T-helper 2 cell treated with Interferon-gamma antibody and Interleukin-4, amounts not matched to agents 100 ng/mL and 5 ng/mL, for 36 hours (primary cell): ENCODE results near the gene SMPD3. TPM values are rescaled to one million over a fixed set of nuclear protein-coding genes. Genes with fewer than 3 reads are reported as not detected.

Source experiments
- intact Hi-C: fragments of 100-400 bp; cut with micrococcal nuclease; formaldehyde crosslinking; loops from one replicate; pipeline ENCODE4 v1.15.1; 2023
- total RNA-seq: library from RNA; stranded (reverse); gene quantifications from 2 replicates; pipeline ENCODE4 v1.2.3, GENCODE V29; 2022

SMPD3 gene
- total RNA-seq, 1 donor from 2014 or later = 3.0 TPM

GRCh38 chr16:68406458-68407152, 41.7 kb downstream of the SMPD3 start:
- intact Hi-C loops = no loop called here

- intact Hi-C loops = no loop called here
Observed at GRCh38 chr16:68404736-68405345, 43.5 kb downstream of the SMPD3 start.

GRCh38 chr16:68403704-68404103, 44.6 kb downstream of the SMPD3 start:
- intact Hi-C loops = no loop called here

- intact Hi-C loops = no loop called here
Observed at GRCh38 chr16:68403177-68403576, 45.1 kb downstream of the SMPD3 start.

- intact Hi-C loops = no loop called here
Observed at GRCh38 chr16:68402748-68403040, 45.6 kb downstream of the SMPD3 start.

GRCh38 chr16:68401871-68402747, 46.2 kb downstream of the SMPD3 start:
- intact Hi-C loops = no loop called here

- intact Hi-C loops = no loop called here
Observed at GRCh38 chr16:68400924-68401460, 47.3 kb downstream of the SMPD3 start.

GRCh38 chr16:68400083-68400923, 48.0 kb downstream of the SMPD3 start:
- intact Hi-C loops = no loop called here

- intact Hi-C loops = loop anchor here (5.0 kb wide), 2 partner anchors 33 to 48 kb away; partner anchors contain the start of gene SMPD3
Observed at GRCh38 chr16:68399456-68399855, 48.9 kb downstream of the SMPD3 start.

GRCh38 chr16:68397710-68398201, 50.6 kb downstream of the SMPD3 start:
- intact Hi-C loops = loop anchor here (5.0 kb wide), 2 partner anchors 35 to 50 kb away; partner anchors contain the start of gene SMPD3

GRCh38 chr16:68396481-68396880, 51.8 kb downstream of the SMPD3 start:
- intact Hi-C loops = loop anchor here (1.0 to 5.0 kb wide), 3 partner anchors 36 to 114 kb away; partner anchors contain the start of gene SMPD3

- intact Hi-C loops = loop anchor here (1.0 to 5.0 kb wide), 3 partner anchors 36 to 114 kb away; partner anchors contain the start of gene SMPD3
Observed at GRCh38 chr16:68395815-68396214, 52.5 kb downstream of the SMPD3 start.

GRCh38 chr16:68395167-68395786, 53.0 kb downstream of the SMPD3 start:
- intact Hi-C loops = loop anchor here (5.0 kb wide), 2 partner anchors 37 to 52 kb away; partner anchors contain the start of gene SMPD3

- intact Hi-C loops = no loop called here
Observed at GRCh38 chr16:68393333-68393732, 55.0 kb downstream of the SMPD3 start.

- intact Hi-C loops = no loop called here
Observed at GRCh38 chr16:68389750-68390371, 58.4 kb downstream of the SMPD3 start.

GRCh38 chr16:68389006-68389405, 59.3 kb downstream of the SMPD3 start:
- intact Hi-C loops = no loop called here

GRCh38 chr16:68388124-68388523, 60.2 kb downstream of the SMPD3 start:
- intact Hi-C loops = no loop called here

- intact Hi-C loops = no loop called here
Observed at GRCh38 chr16:68387301-68387700, 61.0 kb downstream of the SMPD3 start.

GRCh38 chr16:68386628-68387027, 61.7 kb downstream of the SMPD3 start:
- intact Hi-C loops = no loop called here

GRCh38 chr16:68385371-68385770, 62.9 kb downstream of the SMPD3 start:
- intact Hi-C loops = no loop called here
